Subcutaneous abdominal adipose tissue (tissue), 5 donors: ENCODE data around the gene MUC22.
"Not testable (repeated sequence)": the region's sequence is repeated elsewhere in the genome, so short reads cannot be mapped to it uniquely, and the experiment has no call there.

Experiments
- H3K27ac ChIP-seq: one replicate; pipeline ENCODE4 v1.7.0; 2013; ENCODE audit warnings: low read depth, mild to moderate bottlenecking, inconsistent platforms, low read length, moderate library complexity
- H3K27me3 ChIP-seq, 5 donors: one replicate each; pipeline ENCODE4 v1.7.0; 2013; ENCODE audit warnings: low read length in 5 of 5, inconsistent platforms in 1 of 5; ENCODE audit not compliant: control insufficient read depth in 5 of 5, insufficient read depth in 4 of 5
- H3K36me3 ChIP-seq, 5 donors: one replicate each; pipeline ENCODE4 v1.7.0; 2013; ENCODE audit warnings: low read length in 5 of 5; ENCODE audit not compliant: control insufficient read depth in 5 of 5, insufficient read depth in 5 of 5
- H3K4me1 ChIP-seq, 5 donors: one replicate each; pipeline ENCODE4 v1.7.0; 2013; ENCODE audit warnings: low read length in 5 of 5, mild to moderate bottlenecking in 3 of 5, moderate library complexity in 1 of 5; ENCODE audit not compliant: control insufficient read depth in 5 of 5, insufficient read depth in 5 of 5
- H3K4me3 ChIP-seq, 5 donors: one replicate each; pipeline ENCODE4 v1.7.0; 2013; ENCODE audit warnings: low read length in 5 of 5, low read depth in 1 of 5
- H3K9ac ChIP-seq, 5 donors: one replicate each; pipeline ENCODE4 v1.7.0; 2013; ENCODE audit warnings: low read length in 5 of 5, mild to moderate bottlenecking in 4 of 5, moderate library complexity in 3 of 5
- H3K9me3 ChIP-seq, 5 donors: one replicate each; pipeline ENCODE4 v1.7.0; 2013; ENCODE audit warnings: low read length in 5 of 5; ENCODE audit not compliant: control insufficient read depth in 5 of 5
- donor health status: healthy.
- donor health status: healthy.
- donor health status: healthy.
- donor health status: healthy.
- donor health status: healthy.

Gene MUC22

GRCh38 chr6:31035862-31036497, 25.7 kb downstream of the MUC22 start:
- H3K4me1 ChIP-seq, result no peaks in the 10 kb centered on the region
- no peaks in the 10 kb centered on the region for H3K9me3 ChIP-seq
- no peak overlapping the region for H3K4me3 ChIP-seq
- H3K36me3 ChIP-seq, result no peaks in the 10 kb centered on the region
- no peak overlapping the region for H3K27ac ChIP-seq
- H3K27me3 ChIP-seq, result peaks cover 0 to 7% (median 4%) of the 10 kb centered on the region in 5 donors
- H3K9ac ChIP-seq, result no peak overlapping the region

GRCh38 chr6:31037169-31037568, 26.9 kb downstream of the MUC22 start:
- no peaks in the 10 kb centered on the region for H3K4me1 ChIP-seq
- H3K36me3 ChIP-seq, result no peaks in the 10 kb centered on the region
- no peak overlapping the region for H3K9ac ChIP-seq
- H3K4me3 ChIP-seq, result no peak overlapping the region
- no peak overlapping the region for H3K27ac ChIP-seq
- H3K27me3 ChIP-seq, result peaks cover 0 to 9% (median 4%) of the 10 kb centered on the region in 5 donors
- H3K9me3 ChIP-seq, result no peaks in the 10 kb centered on the region

GRCh38 chr6:31037682-31038081, 27.4 kb downstream of the MUC22 start:
- peaks cover 0 to 9% (median 4%) of the 10 kb centered on the region in 5 donors for H3K27me3 ChIP-seq
- no peak overlapping the region for H3K9ac ChIP-seq
- no peak overlapping the region for H3K27ac ChIP-seq
- H3K4me1 ChIP-seq, result peaks cover 0 to under 1% (median 0%) of the 10 kb centered on the region in 5 donors
- H3K4me3 ChIP-seq, result no peak overlapping the region
- no peaks in the 10 kb centered on the region for H3K9me3 ChIP-seq
- no peaks in the 10 kb centered on the region for H3K36me3 ChIP-seq

- Histone ChIP-seq H3K4me3 (no peak overlapping the region), H3K9ac (no peak overlapping the region), H3K4me1 (peaks cover 0 to 9% (median 0%) of the 10 kb centered on the region in 5 donors), H3K27ac (no peak overlapping the region), H3K9me3 (no peaks in the 10 kb centered on the region), H3K27me3 (peaks cover 0 to 9% (median 4%) of the 10 kb centered on the region in 5 donors), H3K36me3 (no peaks in the 10 kb centered on the region)
These were observed 28.3 kb downstream of the MUC22 start for GRCh38 chr6:31038559-31038958.

GRCh38 chr6:31040801-31041200, 30.5 kb downstream of the MUC22 start:
- Histone ChIP-seq H3K4me3 (no peak overlapping the region), H3K4me1 (peaks cover 0 to 11% (median 0%) of the 10 kb centered on the region in 5 donors), H3K9me3 (no peaks in the 10 kb centered on the region), H3K9ac (no peak overlapping the region), H3K36me3 (no peaks in the 10 kb centered on the region), H3K27me3 (peaks cover 0 to 9% (median 4%) of the 10 kb centered on the region in 5 donors), H3K27ac (no peak overlapping the region)

DNA sequence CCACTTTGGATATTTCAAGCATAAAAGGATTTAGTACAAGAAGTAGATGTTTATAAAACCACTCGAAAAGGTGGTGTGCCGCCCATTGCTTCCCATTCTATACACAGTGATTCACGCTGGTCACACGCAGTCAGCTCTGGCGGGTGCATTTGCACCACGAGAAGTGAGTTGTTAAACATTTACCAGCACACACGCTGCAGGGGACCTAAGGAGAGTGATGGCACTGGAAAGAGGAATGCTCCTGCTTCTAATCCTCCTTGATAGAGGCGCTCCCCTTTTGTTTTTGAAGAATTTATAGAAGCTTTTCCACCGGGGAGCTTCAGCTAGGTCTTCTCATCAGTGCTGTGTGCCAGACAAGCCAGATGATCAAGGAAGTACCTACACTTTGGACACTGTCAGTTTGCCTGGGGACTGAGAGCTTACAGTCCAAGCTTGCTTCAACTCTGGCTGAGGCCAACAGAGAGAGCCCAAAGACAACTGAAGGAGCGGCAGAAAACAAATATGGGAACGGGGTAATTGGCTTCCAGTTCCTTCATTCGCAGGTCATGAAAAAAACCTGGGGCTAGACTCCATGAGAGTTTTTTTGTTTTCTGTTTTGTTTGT, 31.2 kb downstream of the MUC22 start:
- Histone ChIP-seq H3K9ac (no peak overlapping the region), H3K4me3 (no peak overlapping the region), H3K4me1 (peaks cover 0 to 11% (median 0%) of the 10 kb centered on the region in 5 donors), H3K36me3 (no peaks in the 10 kb centered on the region), H3K9me3 (no peaks in the 10 kb centered on the region), H3K27ac (no peak overlapping the region), H3K27me3 (peaks cover 0 to 14% (median 6%) of the 10 kb centered on the region in 5 donors)

DNA sequence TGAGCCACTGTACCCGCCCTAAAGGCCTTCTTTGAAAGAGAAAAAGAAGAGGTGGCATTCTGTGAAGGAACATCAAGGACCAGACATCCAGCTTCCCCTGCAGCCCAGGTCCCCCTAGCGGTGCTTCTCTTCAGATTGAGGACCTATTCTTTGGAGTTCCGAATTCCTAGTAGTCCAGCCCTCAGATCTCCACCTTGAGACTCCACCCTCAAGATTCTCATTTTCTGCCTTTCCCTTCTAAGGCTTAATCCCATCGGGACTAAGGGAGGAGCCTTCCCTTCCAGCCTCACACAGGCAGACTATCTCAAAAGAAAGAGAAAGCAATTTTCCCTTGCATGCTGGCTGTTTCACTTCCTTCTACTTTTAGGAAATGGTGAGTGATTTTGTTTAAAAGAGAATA, 32.5 kb downstream of the MUC22 start:
- Histone ChIP-seq H3K4me3 (peak overlapping the region in 2 of 5 donors; percentile 22 to 28), H3K36me3 (no peaks in the 10 kb centered on the region), H3K9ac (no peak overlapping the region), H3K9me3 (no peaks in the 10 kb centered on the region), H3K27ac (no peak overlapping the region), H3K27me3 (peaks cover 2 to 18% (median 6%) of the 10 kb centered on the region in 5 donors), H3K4me1 (peaks cover 0 to 11% (median 0%) of the 10 kb centered on the region in 5 donors)

DNA sequence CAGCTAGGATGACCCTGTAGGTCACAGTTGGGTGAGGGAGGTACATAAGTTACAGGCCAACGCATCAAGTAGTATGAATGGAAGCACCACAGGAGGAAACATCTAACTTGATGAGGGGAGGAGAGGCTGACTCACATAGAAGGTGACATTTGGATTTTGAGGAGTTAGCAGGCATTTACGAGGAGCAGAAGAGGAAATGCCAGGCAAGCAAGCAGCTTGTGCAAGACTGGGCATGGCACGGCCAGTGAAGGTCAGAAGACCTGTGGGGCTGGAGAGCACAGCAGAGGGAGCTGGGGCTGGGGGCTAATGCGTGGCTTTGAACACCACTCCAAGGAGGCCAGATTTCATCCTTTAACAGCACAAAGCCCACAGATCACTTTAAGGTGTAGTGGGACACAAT, 37.8 kb downstream of the MUC22 start:
- peaks cover 0 to 16% (median 6%) of the 10 kb centered on the region in 5 donors for H3K27me3 ChIP-seq
- H3K36me3 ChIP-seq, result no peaks in the 10 kb centered on the region
- peaks cover 0 to 6% (median 0%) of the 10 kb centered on the region in 5 donors for H3K4me1 ChIP-seq
- no peaks in the 10 kb centered on the region for H3K9me3 ChIP-seq
- no peak overlapping the region for H3K4me3 ChIP-seq
- no peak overlapping the region for H3K9ac ChIP-seq
- no peak overlapping the region for H3K27ac ChIP-seq

DNA sequence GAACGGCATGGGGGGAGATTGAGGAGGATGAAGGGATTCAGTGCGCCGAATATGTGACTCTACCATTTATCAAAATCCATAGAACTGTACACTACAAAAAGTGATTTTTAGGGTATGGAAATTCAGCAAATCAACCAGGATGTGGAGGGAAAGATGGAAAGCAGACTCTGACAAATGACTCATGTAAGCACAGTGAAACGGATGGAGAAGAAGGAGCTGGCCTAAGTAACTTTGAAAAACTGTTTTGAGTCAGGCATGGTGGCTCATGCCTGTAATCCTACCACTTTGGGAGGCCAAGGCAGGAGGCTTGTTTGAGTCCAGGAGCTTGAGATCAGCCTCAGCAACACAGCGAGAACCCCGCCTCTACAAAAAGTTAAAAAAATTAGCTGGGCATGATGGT, 39.2 kb downstream of the MUC22 start:
- Histone ChIP-seq H3K27me3 (peaks cover 0 to 20% (median 15%) of the 10 kb centered on the region in 5 donors), H3K27ac (no peak overlapping the region), H3K4me3 (no peak overlapping the region), H3K4me1 (no peaks in the 10 kb centered on the region), H3K9me3 (no peaks in the 10 kb centered on the region), H3K36me3 (no peaks in the 10 kb centered on the region), H3K9ac (no peak overlapping the region)

GRCh38 chr6:31053187-31053586, 42.9 kb downstream of the MUC22 start:
- not testable (repeated sequence) for H3K36me3 ChIP-seq, H3K9me3 ChIP-seq, H3K4me3 ChIP-seq, H3K27ac ChIP-seq, H3K9ac ChIP-seq, H3K4me1 ChIP-seq
- peaks cover 0 to 11% (median 9%) of the 10 kb centered on the region in 5 donors for H3K27me3 ChIP-seq
